ENCODE results near the gene HID1. TPM values are rescaled to one million over a fixed set of nuclear protein-coding genes. Genes with fewer than 3 reads are reported as not detected.

The HID1 gene
- total and polyA plus RNA-seq, 2 experiments from 2014 or later = 8.7 to 10.9 TPM

DNA sequence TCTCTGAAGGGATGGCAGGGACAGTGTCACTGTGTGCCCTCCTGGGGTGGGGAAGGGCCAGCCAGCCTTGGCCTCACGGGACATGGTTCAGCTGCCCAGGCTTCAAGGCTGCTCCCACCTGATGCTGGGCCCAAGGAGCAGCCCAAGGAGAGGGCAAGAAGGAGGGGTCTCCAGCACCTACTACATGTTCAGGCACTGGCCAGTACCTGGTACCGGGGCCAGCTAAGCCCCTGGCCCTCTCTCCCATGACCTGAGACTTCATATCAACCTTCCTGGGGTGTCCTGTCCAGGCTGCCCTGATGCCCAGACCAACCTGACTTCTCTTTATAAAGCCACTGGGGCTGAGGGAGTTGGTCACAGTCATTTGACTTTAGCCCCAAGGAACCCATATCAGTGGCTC, 50.8 kb downstream of the HID1 start:
- no peak overlapping the region for H3K4me3 ChIP-seq
- H3K79me2 ChIP-seq (replicated peaks; ENCODE audit: insufficient read depth) = no peaks in the 10 kb centered on the region
- H3K27ac ChIP-seq (ENCODE audit: low read depth) = no peak overlapping the region
- H2AFZ ChIP-seq = no peak overlapping the region
- no peaks in the 10 kb centered on the region for H4K20me1 ChIP-seq (replicated peaks; ENCODE audit: insufficient read depth)
- no peaks in the 10 kb centered on the region for H3K9me3 Mint-ChIP-seq
- TF ChIP-seq ZNF114 (CRISPR knock-in tag; IDR thresholded peaks at IDR 0.05) = no peak
- TF ChIP-seq EZH2phosphoT487 (IDR thresholded peaks at IDR 0.05; ENCODE audit: unreplicated experiment) = no peak
- no peak for TF ChIP-seq POLR2AphosphoS5 (IDR thresholded peaks at IDR 0.05; ENCODE audit: low read depth)
- TF ChIP-seq REST (IDR thresholded peaks at IDR 0.05; ENCODE audit: unreplicated experiment) = no peak
- TF ChIP-seq NANOG (IDR thresholded peaks at IDR 0.05; ENCODE audit: borderline replicate concordance) = no peak
- no peak for TF ChIP-seq EZH2 (IDR thresholded peaks at IDR 0.05; ENCODE audit: low read depth, unreplicated experiment)
- TF ChIP-seq CREB1 (CRISPR knock-in tag; IDR thresholded peaks at IDR 0.05; ENCODE audit: low read depth) = no peak
- no peak for TF ChIP-seq ETS1 (IDR thresholded peaks at IDR 0.05)
- no peak for TF ChIP-seq JUNB (IDR thresholded peaks at IDR 0.05; ENCODE audit: unreplicated experiment)
- TF ChIP-seq STAT1 (IDR thresholded peaks at IDR 0.05; ENCODE audit: unreplicated experiment) = no peak
- no peak for TF ChIP-seq CTCF (conservative IDR thresholded peaks at IDR 0.05; ENCODE audit: low read depth in 2 of 2)
- TF ChIP-seq, protein P1, sequence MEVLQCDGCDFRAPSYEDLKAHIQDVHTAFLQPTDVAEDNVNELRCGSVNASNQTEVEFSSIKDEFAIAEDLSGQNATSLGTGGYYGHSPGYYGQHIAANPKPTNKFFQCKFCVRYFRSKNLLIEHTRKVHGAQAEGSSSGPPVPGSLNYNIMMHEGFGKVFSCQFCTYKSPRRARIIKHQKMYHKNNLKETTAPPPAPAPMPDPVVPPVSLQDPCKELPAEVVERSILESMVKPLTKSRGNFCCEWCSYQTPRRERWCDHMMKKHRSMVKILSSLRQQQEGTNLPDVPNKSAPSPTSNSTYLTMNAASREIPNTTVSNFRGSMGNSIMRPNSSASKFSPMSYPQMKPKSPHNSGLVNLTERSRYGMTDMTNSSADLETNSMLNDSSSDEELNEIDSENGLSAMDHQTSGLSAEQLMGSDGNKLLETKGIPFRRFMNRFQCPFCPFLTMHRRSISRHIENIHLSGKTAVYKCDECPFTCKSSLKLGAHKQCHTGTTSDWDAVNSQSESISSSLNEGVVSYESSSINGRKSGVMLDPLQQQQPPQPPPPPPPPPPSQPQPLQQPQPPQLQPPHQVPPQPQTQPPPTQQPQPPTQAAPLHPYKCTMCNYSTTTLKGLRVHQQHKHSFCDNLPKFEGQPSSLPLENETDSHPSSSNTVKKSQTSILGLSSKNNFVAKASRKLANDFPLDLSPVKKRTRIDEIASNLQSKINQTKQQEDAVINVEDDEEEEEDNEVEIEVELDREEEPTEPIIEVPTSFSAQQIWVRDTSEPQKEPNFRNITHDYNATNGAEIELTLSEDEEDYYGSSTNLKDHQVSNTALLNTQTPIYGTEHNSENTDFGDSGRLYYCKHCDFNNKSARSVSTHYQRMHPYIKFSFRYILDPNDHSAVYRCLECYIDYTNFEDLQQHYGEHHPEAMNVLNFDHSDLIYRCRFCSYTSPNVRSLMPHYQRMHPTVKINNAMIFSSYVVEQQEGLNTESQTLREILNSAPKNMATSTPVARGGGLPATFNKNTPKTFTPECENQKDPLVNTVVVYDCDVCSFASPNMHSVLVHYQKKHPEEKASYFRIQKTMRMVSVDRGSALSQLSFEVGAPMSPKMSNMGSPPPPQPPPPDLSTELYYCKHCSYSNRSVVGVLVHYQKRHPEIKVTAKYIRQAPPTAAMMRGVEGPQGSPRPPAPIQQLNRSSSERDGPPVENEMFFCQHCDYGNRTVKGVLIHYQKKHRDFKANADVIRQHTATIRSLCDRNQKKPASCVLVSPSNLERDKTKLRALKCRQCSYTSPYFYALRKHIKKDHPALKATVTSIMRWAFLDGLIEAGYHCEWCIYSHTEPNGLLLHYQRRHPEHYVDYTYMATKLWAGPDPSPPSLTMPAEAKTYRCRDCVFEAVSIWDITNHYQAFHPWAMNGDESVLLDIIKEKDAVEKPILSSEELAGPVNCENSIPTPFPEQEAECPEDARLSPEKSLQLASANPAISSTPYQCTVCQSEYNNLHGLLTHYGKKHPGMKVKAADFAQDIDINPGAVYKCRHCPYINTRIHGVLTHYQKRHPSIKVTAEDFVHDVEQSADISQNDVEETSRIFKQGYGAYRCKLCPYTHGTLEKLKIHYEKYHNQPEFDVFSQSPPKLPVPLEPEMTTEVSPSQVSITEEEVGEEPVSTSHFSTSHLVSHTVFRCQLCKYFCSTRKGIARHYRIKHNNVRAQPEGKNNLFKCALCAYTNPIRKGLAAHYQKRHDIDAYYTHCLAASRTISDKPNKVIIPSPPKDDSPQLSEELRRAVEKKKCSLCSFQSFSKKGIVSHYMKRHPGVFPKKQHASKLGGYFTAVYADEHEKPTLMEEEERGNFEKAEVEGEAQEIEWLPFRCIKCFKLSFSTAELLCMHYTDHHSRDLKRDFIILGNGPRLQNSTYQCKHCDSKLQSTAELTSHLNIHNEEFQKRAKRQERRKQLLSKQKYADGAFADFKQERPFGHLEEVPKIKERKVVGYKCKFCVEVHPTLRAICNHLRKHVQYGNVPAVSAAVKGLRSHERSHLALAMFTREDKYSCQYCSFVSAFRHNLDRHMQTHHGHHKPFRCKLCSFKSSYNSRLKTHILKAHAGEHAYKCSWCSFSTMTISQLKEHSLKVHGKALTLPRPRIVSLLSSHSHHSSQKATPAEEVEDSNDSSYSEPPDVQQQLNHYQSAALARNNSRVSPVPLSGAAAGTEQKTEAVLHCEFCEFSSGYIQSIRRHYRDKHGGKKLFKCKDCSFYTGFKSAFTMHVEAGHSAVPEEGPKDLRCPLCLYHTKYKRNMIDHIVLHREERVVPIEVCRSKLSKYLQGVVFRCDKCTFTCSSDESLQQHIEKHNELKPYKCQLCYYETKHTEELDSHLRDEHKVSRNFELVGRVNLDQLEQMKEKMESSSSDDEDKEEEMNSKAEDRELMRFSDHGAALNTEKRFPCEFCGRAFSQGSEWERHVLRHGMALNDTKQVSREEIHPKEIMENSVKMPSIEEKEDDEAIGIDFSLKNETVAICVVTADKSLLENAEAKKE (CRISPR knock-in tag; IDR thresholded peaks at IDR 0.05) = no peak
- TF ChIP-seq ZNF331 (CRISPR knock-in tag; IDR thresholded peaks at IDR 0.05; ENCODE audit: low read depth) = no peak
- DNase-seq (ENCODE audit: low spot score) = no peak
- peaks cover 16% of the 10 kb centered on the region for H3K4me1 ChIP-seq (ENCODE audit: insufficient read depth)
- H3K27me3 ChIP-seq (ENCODE audit: insufficient read depth) = peaks cover 61% of the 10 kb centered on the region
- peaks cover 54% of the 10 kb centered on the region for H3K27me3 Mint-ChIP-seq (ENCODE audit: insufficient read depth, low read depth, poor library complexity)
- H3K4me2 ChIP-seq = no peak overlapping the region
- peaks cover 7% of the 10 kb centered on the region for H3K4me1 Mint-ChIP-seq
- no peak overlapping the region for H3K4me3 Mint-ChIP-seq
- no peak for ATAC-seq
- H3K9me2 ChIP-seq (ENCODE audit: insufficient read depth) = no peaks in the 10 kb centered on the region
- no peaks in the 10 kb centered on the region for H3K36me3 Mint-ChIP-seq (ENCODE audit: low read depth)
- H3K27ac Mint-ChIP-seq = no peak overlapping the region
- H3F3A ChIP-seq (replicated peaks; ENCODE audit: low read depth) = no peaks in the 10 kb centered on the region
- no peaks in the 10 kb centered on the region for H3K36me3 ChIP-seq (ENCODE audit: insufficient read depth)

Data from GM23338 (cell line).